GM12878 (cell line): Measurements from ENCODE around the gene WDR11.

Experiments used
- BACH1 ChIP-seq: fragments of 450-650 bp; IDR thresholded peaks from 2 replicates; pipeline ENCODE4 v1.6.1; 2017; ENCODE audit warnings: mild to moderate bottlenecking, borderline replicate concordance
- CHD1 ChIP-seq: IDR thresholded peaks from 2 replicates; pipeline ENCODE4 v1.6.1; 2012; ENCODE audit warnings: low read depth, low read length, improper control_type of control experiment
- CREB1 ChIP-seq: IDR thresholded peaks from 2 replicates; pipeline ENCODE4 v1.6.1; 2012; ENCODE audit warnings: low read depth, mild to moderate bottlenecking, inconsistent platforms
- FOXK2 ChIP-seq: fragments of 450-650 bp; IDR thresholded peaks from 2 replicates; pipeline ENCODE4 v1.6.1; 2017; ENCODE audit warnings: mild to moderate bottlenecking, moderate library complexity
- KDM1A ChIP-seq: fragments of 200-600 bp; sonication (generic); IDR thresholded peaks from 2 replicates; pipeline ENCODE4 v1.6.1; 2016; ENCODE audit warnings: borderline replicate concordance
- POLR2A ChIP-seq: IDR thresholded peaks from 2 replicates; pipeline ENCODE4 v1.6.1; 2011; ENCODE audit warnings: low read depth, mild to moderate bottlenecking, low read length
- RELA ChIP-seq: fragments of 450-650 bp; IDR thresholded peaks from 2 replicates; pipeline ENCODE4 v1.8.0; 2014; ENCODE audit warnings: borderline replicate concordance; ENCODE audit not compliant: partially characterized antibody
- SP1 ChIP-seq: IDR thresholded peaks from one replicate; pipeline ENCODE4 v1.6.1; 2011; ENCODE audit warnings: low read depth, low read length
- SPI1 ChIP-seq: IDR thresholded peaks from 2 replicates; pipeline ENCODE4 v1.6.1; 2011; ENCODE audit warnings: low read depth, mild to moderate bottlenecking, low read length, moderate library complexity, borderline replicate concordance; ENCODE audit not compliant: insufficient read depth
- SREBF2 ChIP-seq: IDR thresholded peaks from 2 replicates; pipeline ENCODE4 v1.6.1; 2012; ENCODE audit warnings: mild to moderate bottlenecking, low read length
- SUZ12 ChIP-seq: fragments of 200-600 bp; sonication (generic); IDR thresholded peaks from one replicate; pipeline ENCODE4 v1.6.1; 2018; ENCODE audit warnings: antibody characterized with exemption, mild to moderate bottlenecking; ENCODE audit not compliant: unreplicated experiment
- TCF7 ChIP-seq: IDR thresholded peaks from 2 replicates; pipeline ENCODE4 v1.6.1; 2014; ENCODE audit warnings: antibody characterized with exemption, borderline replicate concordance
- ZNF24 ChIP-seq: fragments of 450-650 bp; IDR thresholded peaks from 2 replicates; pipeline ENCODE4 v1.6.1; 2017; ENCODE audit warnings: antibody characterized with exemption, mild to moderate bottlenecking
- TF ChIP-seq, protein P1 (sequence below), 3 experiments: IDR thresholded peaks in 2 of 3; conservative IDR thresholded peaks in 1 of 3; 2 replicates each; pipeline ENCODE4 v1.5.1; 2011; ENCODE audit warnings: low read depth in 3 of 3, low read length in 3 of 3, mild to moderate bottlenecking in 3 of 3, control low read depth in 2 of 3, moderate library complexity in 2 of 3, inconsistent platforms in 1 of 3, mixed read lengths in 1 of 3; ENCODE audit not compliant: control insufficient read depth in 2 of 3, insufficient read depth in 1 of 3; ENCODE audit errors: extremely low read depth in 1 of 3

DNA sequence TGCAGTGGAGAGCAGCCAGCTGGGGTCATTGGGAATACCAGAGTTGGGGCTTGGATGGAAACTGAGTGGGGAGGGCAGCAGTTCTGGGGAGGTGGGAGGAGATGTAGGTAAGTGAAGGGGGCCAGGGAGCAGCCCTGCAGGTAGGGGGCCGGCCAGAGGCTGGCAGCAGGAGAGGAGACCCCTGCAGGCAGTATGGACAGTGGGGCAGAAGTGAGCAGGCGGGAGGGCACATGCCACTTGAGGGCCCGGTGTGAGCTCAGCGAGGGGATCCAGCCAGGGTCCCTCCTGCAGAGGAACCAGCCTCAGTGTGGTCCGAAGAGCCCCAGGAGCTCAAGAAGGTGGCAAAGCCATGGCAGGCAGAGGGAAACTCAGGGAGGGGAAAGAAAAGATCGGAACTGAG, 75.4 kb downstream of the WDR11 start:
- TF ChIP-seq TCF7: no peak
- TF ChIP-seq SPI1: no peak
- TF ChIP-seq SP1: no peak
- no peak for TF ChIP-seq BACH1
- TF ChIP-seq RELA: no peak
- TF ChIP-seq KDM1A: no peak
- TF ChIP-seq SREBF2: no peak
- TF ChIP-seq, protein P1, sequence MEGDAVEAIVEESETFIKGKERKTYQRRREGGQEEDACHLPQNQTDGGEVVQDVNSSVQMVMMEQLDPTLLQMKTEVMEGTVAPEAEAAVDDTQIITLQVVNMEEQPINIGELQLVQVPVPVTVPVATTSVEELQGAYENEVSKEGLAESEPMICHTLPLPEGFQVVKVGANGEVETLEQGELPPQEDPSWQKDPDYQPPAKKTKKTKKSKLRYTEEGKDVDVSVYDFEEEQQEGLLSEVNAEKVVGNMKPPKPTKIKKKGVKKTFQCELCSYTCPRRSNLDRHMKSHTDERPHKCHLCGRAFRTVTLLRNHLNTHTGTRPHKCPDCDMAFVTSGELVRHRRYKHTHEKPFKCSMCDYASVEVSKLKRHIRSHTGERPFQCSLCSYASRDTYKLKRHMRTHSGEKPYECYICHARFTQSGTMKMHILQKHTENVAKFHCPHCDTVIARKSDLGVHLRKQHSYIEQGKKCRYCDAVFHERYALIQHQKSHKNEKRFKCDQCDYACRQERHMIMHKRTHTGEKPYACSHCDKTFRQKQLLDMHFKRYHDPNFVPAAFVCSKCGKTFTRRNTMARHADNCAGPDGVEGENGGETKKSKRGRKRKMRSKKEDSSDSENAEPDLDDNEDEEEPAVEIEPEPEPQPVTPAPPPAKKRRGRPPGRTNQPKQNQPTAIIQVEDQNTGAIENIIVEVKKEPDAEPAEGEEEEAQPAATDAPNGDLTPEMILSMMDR (IDR thresholded peaks at IDR 0.05 in 2 of 3, conservative IDR thresholded peaks at IDR 0.05 in 1 of 3; ENCODE audit: control insufficient read depth in 2 of 3, extremely low read depth in 1 of 3, insufficient read depth in 1 of 3, low read depth in 3 of 3, low read length in 3 of 3): no peak
- TF ChIP-seq CHD1: no peak
- TF ChIP-seq CREB1: no peak
- no peak for TF ChIP-seq ZNF24
- no peak for TF ChIP-seq FOXK2
- no peak for TF ChIP-seq POLR2A
- TF ChIP-seq SUZ12: no peak
